GM19099 (cell line): ENCODE measurements around the gene CST8.

ENCODE experiments used
- POLR2A ChIP-seq: IDR thresholded peaks from 3 replicates; pipeline ENCODE4 v1.6.1; 2011; ENCODE audit warnings: low read depth; ENCODE audit not compliant: insufficient read length; ENCODE audit errors: extremely low read depth

Gene CST8

DNA sequence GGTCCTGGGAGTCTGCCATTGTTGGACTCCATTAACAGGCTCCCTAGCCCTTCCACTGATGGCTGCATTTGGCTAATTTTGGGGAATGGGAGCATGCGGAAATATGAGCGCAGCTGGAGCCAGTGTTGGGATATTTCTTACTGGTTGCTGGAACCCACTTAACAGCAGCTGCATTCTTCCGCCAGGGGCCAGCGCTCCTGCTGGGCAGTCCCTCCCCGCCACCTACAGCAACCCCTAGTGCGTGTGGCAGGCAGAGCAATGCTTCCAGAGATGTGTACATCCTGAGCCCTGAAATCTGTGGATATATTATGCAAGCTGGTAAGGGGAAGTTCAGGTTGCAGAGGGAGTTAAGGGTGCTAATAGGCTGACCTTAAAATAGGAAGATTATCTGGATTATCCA is 16.4 kb downstream of the CST8 start:
- TF ChIP-seq POLR2A = no peak

DNA sequence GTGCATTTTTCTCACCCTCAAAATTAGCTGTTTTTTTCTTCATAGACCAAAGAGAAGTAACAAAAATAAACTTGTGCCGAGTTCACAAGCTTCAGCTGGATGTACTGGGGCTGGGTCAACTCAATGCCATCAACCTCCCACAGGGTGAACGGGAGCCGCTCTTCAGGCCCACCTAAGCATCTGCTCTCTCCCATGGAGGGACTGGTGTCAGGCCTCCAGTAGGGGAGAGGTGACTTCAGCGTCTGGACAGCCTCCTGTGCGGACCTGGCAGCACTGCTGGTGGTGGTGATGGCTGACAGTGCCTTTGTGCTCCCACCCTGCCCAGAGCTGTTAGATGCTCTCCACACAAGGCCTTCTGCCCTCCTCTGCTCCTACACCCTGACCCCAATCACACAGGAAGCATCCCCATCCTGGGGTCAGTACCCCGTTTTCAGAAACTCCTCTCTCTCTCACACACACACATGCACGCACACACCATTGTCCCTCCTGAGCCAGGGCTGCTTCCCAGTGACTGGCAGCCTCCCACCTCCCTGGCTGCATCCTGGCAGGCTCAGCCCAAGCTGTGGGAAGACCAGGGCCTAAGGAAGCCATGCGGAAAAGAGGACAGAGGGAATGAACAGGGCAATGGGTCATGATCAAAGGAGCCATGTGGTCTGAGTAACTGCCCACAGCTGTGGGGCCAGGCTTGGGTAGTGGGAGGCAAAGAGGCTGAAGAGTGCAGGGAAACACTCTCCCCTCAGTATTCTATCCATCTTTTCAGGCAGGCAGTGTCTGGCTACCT is 17.7 kb downstream of the CST8 start:
- no peak for TF ChIP-seq POLR2A

DNA sequence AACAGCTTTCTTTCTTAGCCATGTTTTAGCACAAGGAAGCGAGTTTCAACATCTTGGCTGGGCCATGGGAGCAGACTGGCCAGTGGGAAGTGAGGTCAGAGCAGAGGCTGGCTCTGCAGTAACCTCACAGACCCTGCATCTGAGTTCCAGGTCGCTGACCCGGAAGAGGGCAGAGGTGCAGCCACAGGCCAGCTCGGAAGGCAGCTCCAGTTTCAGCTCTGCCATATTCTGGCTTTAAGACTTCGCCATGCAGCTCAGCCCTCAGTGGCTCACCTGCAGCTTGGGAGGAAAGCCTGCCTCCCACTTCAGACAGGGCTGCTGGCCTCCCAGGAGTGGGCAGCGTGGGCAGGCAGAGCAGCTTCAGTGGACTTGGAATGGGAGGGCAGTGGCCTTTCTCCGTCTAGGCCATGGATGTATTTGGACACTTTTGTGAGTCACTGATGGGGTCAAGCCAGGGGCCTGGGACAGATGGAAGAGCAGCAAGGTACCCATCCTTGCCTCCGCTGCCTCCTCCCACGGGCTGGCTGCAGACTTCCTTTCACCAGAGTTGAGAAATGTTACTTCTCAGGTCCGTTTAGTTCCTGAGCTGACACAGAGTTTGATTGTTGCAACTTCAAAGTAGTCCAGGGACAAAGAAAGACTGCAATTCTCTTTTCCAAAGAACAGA is 18.5 kb downstream of the CST8 start:
- no peak for TF ChIP-seq POLR2A

DNA sequence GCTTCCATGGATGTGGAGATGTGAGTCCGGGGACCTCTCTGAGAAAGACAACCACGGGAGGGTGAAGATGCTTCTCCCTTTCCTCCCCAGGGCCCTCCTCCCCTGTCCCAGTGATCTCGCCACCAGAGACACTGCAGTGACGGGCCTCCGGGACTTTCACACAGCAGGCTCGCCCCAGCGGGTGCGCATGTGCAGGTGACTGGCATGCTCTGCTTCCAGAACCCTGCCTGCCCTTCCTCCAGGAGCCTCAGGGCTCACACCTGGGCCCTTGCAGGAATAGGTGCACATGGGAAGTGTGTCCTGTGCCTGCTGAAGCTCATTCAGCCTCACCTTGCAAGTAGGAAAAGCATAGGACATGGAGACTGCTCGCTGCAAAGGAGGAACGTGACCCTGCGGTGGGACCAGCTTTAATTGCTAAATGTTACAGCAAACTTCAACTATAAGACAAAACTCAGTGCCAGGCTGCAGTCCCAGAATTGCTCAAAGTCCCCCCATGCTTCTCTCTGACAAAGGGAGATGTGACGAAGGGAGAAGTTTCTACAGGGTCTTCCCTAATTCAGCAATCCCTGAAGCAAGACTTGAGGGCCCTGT is 19.2 kb downstream of the CST8 start:
- no peak for TF ChIP-seq POLR2A

DNA sequence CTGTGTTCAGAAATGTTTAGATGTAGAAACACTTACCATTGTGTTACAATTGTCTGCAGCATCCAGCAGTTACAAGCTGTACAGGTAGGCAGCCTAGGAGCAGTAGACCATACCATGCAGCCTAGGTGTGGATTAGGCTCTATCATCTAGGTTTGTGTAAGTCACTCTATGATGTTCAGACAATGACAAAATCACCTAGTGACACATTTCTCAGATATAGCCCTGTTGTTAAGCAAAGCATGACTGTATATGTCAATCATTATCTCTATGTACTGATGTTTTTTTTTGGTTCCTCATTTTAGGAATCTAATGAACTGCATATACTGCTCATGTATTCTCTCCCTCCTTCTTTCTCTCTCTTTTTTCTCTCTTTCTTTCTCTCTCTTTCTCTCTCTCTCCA is 22.2 kb downstream of the CST8 start:
- no peak for TF ChIP-seq POLR2A

DNA sequence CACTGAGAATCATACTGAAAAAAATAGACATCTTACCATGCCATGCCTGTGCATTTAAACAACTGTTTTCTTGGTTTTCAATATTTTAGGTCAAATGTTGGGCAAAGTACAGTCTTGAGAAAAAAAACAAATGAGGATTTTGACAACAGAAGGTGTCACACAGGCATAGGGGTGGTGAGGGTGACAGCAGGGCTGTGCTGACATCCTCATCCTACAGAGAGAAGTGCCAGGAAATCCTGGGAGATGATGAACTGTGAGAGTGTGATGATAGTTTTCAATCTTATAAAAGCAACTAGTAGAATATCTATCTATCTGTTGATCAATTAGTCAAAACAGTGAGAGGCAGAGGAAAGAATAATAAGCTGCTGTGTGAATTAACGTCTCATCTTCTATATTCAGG is 23.9 kb downstream of the CST8 start:
- no peak for TF ChIP-seq POLR2A

DNA sequence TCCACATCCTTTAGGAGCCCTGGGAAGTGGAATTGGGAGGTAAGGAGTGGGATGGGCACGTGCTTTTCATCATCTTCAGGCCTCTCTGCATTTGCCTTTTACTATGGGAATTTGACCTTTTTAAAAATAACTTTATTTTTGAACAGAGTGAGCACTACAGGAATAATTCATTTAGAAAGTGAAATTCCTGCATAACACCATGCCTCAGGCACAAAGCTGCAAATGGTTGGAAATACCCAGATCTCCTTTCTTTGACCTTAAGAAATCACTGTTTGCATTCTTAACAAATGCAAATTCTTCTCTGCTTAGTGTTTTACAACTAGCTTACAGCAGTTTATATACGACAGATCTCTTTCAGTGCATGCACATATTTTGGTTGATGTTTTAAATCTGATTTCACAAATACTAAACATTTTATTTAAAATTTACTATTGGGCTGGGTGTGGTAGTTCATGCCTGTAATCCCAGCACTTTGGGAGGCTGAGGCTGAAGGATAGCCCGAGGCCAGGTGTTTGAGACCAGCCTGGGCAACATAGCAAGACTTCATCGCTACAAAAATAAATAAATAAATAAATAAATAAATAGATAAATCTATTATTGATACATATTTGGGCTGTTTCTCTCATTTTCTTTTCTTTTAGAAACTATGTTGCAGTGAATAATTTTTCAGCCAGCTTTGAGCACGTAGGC is 24.5 kb downstream of the CST8 start:
- TF ChIP-seq POLR2A = no peak

DNA sequence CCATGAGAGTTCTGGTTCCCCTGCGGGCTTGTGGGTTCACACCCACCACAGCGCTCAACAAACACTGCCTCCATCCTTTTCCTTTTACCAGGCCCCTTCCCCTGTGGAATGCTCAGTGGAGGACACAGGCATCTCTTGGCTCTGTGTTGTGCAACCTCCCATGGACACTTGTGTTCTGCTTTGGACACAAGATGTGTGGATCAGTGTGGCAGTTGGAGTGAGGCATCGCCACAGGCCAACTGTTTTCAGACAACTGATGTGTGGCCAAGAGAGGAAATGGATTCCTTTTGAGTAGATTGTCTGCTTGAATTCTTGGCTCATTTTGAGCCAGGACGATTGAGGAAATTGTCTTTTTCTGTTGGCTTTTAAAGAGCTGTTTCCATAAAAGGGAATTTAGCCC is 26.8 kb downstream of the CST8 start:
- no peak for TF ChIP-seq POLR2A

DNA sequence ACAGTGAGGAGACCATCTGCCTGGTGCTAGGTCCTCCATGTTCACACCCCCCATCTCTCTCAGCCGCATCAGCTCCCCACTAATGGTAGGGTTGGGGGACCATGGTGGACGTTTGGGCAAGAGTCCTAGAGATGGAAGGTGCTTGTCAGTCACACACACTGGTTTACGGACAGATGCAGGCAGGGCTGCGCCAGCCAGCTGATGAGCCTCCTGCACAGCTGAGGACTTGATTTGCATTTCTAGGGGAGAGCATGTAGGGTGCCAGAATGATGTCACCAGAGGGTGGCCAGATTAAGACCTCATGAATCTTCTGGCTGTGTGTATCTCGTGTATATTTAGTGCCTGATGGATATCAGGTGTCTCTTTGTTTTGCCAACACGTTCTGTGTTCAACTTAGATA is 28.6 kb downstream of the CST8 start:
- no peak for TF ChIP-seq POLR2A

DNA sequence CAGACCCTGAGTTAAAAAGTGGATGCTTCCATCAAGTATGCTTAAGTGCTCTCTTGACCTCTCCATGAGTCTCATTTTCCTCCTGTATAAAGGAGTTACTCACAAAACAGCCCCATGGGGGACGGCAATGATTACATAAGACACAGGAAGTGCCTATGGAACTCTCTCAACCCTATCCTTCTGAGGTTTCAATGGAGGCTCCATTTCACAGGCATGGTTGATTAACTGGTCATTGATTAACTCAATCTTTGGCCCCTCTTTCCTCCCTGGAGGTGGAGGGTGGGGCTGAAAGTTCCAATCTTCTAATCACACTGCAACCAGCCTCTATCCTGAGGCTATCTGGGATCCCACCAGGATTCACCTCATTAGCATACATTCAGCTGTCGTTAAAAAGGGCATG is 29.3 kb downstream of the CST8 start:
- TF ChIP-seq POLR2A = no peak

DNA sequence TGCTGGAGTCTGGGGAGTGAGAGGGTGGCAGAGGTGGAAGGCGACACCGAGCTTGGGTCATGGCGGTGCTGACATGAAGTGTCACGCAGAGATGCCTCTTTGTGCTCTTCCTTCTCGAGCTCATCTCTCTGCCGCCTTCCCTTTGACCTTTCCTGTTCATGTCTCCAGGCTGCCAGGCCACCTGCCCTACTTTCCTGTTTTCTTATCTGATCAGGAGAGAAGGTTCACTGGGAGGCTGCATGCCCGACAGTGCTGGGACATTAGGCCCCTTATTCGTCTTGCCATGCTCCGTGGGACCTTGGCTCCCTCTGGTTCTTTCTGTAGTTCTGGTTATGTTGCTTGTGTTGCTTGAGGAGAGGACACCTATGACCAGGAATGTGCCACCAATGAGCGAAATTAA is 33.2 kb downstream of the CST8 start:
- no peak for TF ChIP-seq POLR2A

DNA sequence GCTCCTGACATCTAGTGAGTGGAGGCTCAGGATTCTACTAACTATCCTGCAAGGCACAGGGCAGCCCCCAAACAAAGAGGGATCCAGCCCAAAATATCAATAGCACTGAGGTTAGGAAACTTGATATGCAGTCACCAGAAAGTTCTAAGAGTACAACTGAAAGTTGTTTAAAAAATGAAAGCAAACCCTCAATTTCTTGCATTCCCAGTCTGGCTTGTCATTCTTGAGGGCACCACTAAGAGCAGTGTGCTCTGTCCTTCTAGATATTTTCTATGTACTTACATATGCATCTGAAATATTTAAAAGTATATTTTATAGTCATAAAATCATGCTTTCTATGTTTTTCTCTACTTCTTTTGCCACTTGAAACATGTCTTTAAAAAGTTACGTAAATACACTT is 35.9 kb downstream of the CST8 start:
- no peak for TF ChIP-seq POLR2A

DNA sequence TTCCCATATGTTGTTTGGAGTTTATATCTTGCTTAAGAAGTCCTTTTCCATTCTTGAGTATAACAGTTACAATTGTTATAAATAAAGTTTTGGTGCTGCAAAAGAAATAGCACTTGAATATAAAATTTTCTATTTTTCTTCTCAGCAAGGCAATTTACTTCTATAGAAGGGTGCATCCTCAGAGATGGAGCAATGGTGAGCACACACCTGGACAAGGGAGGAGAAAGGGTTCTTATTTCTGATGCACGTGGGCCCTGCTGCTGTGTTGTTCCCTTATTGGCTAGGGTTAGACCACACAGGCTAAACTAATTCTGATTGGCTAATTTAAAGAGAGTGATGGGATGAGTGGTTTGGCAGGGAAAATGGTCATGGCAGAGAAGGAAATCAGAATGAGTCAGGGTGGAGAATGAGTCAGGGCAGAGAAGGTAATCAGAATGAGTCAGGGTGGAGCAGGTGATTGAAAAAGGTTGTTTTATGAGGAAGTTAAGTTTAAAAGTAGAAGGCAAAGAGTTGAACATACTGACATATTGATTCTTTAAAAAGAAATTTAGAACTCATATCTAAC is 38.0 kb downstream of the CST8 start:
- no peak for TF ChIP-seq POLR2A

DNA sequence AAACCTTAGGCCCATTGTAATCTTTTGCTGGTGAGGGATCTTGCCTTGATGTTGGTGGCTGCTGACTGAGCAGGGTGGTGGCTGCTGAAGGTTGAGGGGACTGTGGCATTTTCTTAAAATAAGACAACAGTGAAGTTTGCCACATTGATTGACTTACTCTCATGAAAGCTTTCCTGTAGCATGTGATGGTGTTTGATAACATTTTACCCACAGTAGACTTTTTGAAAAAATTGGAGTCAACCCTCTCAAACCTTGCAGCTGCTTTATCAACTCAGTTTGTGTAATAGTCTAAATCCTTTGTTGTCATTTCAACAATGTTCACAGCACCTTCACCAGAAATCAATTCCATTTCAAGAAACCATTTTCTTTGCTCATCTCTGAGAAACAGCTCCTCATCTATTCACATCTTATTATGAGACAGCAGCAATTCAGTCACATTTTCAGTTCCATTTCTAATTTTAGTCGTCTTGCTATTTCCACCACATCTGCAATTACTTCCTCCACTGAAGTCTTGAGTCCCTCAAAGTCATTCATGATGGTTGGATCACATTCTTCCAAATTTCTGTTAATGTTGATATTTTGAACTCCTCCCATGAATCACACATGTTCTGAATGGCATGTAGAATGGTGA is 40.1 kb downstream of the CST8 start:
- no peak for TF ChIP-seq POLR2A

DNA sequence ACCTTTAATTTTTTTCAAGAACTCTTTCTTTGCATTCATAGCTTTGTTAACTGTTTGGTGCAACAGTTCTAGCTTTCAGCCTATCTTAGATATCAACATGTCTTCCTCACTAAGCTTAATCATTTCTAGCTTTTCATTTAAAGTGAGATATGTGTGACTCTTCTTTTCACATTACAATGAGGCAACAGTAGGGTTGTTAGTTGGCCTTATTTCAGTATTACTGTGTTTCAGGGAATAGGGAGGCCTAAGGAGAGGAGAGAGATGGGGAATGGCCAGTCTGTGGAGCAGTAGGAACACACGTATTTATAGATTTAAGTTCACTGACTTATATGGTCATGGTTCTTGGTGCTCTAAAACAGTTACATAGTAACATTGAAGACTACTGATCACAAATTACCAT is 41.6 kb downstream of the CST8 start:
- no peak for TF ChIP-seq POLR2A

DNA sequence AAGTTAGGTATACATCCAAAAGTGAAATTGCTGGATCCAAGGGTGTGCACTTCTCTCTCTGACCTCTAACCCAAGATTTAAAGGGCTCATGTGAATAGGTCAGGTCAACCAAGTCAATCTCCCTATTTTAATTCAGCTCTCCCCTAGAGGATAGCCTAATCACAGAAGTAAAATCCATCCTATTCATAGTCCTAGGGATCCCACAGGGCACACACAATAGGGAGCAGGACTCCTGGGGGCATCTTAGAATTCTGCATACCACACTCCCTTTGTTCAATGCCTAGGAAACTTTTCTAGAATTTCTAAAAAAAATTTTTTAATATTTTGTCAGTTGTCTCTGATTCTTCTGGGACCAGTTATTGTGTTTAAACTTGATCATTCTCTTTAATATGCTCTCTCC is 42.2 kb downstream of the CST8 start:
- TF ChIP-seq POLR2A = no peak
